GM21529 (cell line): ENCODE results near the gene SLC35D3.
"Not testable (repeated sequence)": the region's sequence is repeated elsewhere in the genome, so short reads cannot be mapped to it uniquely, and the experiment has no call there.

Source experiments
- ATAC-seq: cut with Tn5 transposase; IDR thresholded peaks from one replicate; pipeline ENCODE4 v1.9.1; 2021; ENCODE audit not compliant: unreplicated experiment

The SLC35D3 gene

DNA sequence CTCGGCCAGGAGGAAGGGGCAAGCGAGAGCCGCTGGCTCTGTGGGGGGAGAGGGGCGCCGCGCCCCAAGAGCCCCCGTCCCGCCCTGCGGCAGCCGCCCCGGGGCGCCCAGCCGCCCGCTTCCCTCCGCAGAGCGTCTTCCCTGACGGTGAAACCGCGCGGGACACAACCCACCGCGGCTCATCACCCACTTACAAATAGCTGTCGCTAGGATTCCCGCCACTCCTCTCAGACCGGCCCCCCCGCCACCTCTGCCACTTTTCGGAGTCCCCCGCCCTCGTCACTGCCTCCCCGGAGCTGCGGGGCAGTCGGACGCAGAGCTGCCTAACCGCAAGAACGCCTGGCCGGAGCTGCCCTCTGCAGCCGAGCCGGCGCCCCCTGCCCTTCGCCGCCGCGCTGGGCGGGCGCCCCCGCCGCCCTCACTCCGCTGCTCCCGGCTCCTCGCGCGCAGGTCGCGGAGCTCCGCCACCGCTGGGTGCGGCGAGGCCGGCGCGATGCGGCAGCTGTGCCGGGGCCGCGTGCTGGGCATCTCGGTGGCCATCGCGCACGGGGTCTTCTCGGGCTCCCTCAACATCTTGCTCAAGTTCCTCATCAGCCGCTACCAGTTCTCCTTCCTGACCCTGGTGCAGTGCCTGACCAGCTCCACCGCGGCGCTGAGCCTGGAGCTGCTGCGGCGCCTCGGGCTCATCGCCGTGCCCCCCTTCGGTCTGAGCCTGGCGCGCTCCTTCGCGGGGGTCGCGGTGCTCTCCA, at the start of gene SLC35D3:
Gene SLC35D3, plus strand, starts transcription at position 366 of the 749 bp plus-strand sequence. Its CDS starts 128 bp downstream, at position 494.
- no peak for ATAC-seq

GRCh38 chr6:136873748-136874147, 48.4 kb upstream of the SLC35D3 start:
- no peak for ATAC-seq

DNA sequence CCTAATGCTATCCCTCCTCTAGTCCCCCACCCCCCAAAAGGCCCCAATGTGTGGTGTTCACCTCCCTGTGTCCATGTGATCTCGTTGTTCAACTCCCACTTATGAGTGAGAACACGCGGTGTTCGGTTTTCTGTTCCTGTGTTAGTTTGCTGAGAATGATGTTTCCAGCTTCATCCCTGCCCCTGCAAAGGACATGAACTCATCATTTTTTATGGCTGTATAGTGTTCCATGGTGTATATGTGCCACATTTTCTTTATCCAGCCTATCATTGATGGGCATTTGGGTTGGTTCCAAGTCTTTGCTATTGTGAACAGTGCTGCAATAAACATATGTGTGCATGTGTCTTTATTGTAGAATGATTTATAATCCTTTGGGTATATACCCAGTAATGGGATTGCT, 45.6 kb upstream of the SLC35D3 start:
- ATAC-seq = not testable (repeated sequence)

GRCh38 chr6:136880748-136881460, 41.2 kb upstream of the SLC35D3 start:
- no peak for ATAC-seq

- no peak for ATAC-seq
Measured at GRCh38 chr6:136886091-136886490, 36.0 kb upstream of the SLC35D3 start.

- ATAC-seq = no peak
Measured at GRCh38 chr6:136887953-136888352, 34.1 kb upstream of the SLC35D3 start.

- no peak for ATAC-seq
Measured at GRCh38 chr6:136889271-136890193, 32.6 kb upstream of the SLC35D3 start.

GRCh38 chr6:136890194-136890839, 31.8 kb upstream of the SLC35D3 start:
- no peak for ATAC-seq

DNA sequence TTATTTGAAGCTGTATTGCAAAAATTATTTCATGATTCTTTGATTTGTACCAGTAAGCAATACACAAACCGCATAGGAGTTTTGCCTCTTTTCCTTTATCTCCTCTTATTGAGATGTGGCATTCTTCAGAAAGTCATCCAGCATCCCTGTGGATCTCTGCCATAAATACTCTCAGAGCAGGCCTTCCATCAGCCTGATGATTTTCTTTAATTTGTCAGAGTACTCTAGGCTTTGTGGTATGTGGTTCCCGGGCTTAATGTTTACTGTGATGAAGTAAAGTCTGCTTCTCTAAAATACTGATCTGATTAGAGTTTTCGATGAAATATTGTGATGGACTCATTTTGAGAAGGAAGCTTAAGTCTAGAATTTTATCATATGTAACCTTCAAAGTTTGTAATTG, 31.1 kb upstream of the SLC35D3 start:
- ATAC-seq = no peak

DNA sequence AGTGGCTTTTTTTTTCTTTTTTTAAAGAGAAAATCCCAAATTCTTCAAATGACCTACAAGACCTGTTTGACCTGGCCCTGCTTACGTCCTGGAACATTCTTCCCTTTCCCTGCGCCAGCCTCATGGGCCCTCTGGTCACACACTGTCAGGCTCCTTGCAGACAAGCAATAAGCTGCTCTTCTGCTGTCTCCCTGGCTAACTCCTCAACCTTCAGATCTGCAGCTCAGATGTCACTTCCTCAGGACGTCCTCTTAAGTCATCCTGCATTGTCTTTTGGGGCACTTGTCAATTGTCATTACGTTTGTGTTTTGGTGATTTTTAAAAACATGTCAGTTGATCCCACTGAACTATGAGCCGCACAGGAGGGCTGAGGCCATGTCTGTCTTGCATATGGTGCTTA, 28.9 kb upstream of the SLC35D3 start:
- no peak for ATAC-seq

DNA sequence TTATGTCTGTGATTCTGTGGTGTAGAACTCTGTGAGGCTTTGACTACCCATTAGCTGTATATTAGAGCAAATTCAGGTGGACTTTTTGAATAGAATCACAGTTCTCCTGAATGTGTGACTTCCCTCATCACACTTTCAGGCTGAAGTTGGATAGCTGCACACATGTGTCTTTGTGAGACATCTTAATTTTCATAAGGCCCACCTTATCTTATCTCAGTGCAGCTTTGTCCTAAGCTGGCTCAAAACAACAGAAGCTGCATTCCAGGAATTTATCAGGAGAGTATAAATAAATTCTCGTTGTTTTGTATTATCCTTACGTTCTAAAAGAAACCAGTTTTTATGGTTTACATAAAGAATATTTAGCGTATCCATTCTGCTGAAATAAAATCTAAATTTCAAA, 26.2 kb upstream of the SLC35D3 start:
- no peak for ATAC-seq

- ATAC-seq = no peak
Measured at GRCh38 chr6:136897071-136897470, 25.0 kb upstream of the SLC35D3 start.

- no peak for ATAC-seq
Measured at GRCh38 chr6:136901212-136901784, 20.8 kb upstream of the SLC35D3 start.

GRCh38 chr6:136904477-136904876, 17.6 kb upstream of the SLC35D3 start:
- ATAC-seq = not testable (repeated sequence)

- no peak for ATAC-seq
Measured at GRCh38 chr6:136914947-136915346, 7.2 kb upstream of the SLC35D3 start.

- ATAC-seq = no peak
Measured at GRCh38 chr6:136918706-136919105, 3.4 kb upstream of the SLC35D3 start.

GRCh38 chr6:136920216-136920615, 1.9 kb upstream of the SLC35D3 start:
- no peak for ATAC-seq

DNA sequence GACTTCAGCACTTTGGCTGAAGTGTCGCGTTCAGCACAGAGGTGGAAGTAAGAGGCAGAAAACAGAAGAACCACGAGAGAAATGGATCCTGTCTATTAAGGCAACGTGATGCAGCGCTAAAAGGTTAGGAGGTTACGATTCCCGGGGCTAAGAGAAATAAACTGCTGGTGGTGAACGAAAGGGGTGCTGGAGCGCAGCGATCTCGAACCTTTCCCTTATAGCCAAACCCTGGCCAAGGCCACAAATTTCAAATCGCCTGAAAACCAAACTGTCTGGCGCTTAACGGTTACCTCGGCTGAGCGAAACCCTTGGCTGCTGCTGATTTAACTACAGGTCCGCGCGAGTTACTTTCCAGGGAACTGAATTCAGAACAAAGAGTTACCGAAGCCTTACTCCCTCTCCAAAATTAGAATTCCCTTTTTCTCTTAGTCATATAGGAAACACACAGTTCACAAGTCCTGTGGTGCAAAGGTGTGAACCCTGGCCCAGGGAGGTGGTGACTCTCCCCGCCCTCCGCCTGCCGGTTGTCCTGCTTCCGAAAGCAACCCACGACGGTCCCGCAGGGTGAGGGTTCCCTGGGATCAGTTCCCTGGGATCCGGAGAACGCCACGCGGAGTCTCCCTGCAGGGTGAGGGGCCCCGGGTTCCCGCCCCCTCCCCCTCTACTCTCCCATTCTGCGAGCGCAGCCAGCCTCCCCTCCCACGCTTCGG, 1.3 kb upstream of the SLC35D3 start:
- no peak for ATAC-seq

DNA sequence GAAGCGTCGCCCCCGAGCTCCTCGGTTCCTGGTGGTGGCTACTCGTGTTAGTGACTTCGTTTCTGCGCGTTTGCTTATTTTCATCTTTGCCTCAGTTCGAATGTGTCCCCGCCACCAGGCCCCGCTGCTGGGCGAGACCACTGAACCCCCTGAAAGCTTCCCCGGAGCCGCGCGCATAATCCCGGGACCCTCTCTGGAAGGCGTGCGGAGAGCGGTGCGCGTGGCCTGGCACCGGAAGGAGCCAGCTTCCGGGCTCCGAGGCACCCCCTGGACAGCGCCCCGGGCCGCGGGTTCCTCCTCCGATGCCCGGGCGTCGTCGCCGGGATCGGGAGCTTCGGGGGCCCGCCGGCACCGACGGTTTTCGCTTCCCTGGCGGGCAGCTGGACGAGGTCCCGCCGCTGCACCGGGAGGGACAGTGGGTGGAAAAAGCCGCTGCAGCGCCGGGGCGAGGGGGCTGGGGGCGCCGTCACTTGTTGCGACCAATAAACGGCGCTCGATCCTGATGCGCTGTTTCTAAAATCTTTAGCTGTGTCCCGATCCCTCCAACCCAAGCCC, 643 bp upstream of the SLC35D3 start:
- no peak for ATAC-seq

DNA sequence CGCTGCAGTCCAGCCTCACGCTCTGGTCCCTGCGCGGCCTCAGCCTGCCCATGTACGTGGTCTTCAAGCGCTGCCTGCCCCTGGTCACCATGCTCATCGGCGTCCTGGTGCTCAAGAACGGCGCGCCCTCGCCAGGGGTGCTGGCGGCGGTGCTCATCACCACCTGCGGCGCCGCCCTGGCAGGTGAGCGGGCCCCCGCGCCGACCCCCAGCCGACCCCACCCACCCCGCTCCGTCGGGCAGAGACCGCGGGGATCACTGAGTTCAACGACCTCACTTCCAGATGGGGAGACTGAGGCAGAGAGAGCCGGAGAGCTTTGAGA, 545 bp downstream of the SLC35D3 start:
- ATAC-seq = no peak
